Endodermal cell (in vitro differentiated cells): ENCODE measurements around the gene PRPF18. TPM values are rescaled to one million over a fixed set of nuclear protein-coding genes. Genes with fewer than 3 reads are reported as not detected.

ENCODE experiments used
- DNase-seq: peaks from one replicate; pipeline ENCODE4 v3.0.0-alpha.2; 2017
- H3K27ac ChIP-seq: 2 replicates; pipeline ENCODE4 v1.5.1; 2013; ENCODE audit warnings: mild to moderate bottlenecking, low read depth, low read length, moderate library complexity
- H3K27me3 ChIP-seq: 2 replicates; pipeline ENCODE4 v1.6.1; 2013; ENCODE audit warnings: mild to moderate bottlenecking, low read length, moderate library complexity; ENCODE audit not compliant: insufficient read depth, control insufficient read depth, poor library complexity, severe bottlenecking
- H3K36me3 ChIP-seq: 2 replicates; pipeline ENCODE4 v1.7.0; 2013; ENCODE audit warnings: mild to moderate bottlenecking, low read length, moderate library complexity; ENCODE audit not compliant: control insufficient read depth, insufficient read depth
- H3K4me1 ChIP-seq: one replicate; pipeline ENCODE4 v1.7.0; 2013; ENCODE audit warnings: low read length; ENCODE audit not compliant: control insufficient read depth, insufficient read depth
- H3K4me3 ChIP-seq: 2 replicates; pipeline ENCODE4 v1.5.1; 2013; ENCODE audit warnings: mild to moderate bottlenecking, low read length, moderate library complexity
- H3K9ac ChIP-seq: 2 replicates; pipeline ENCODE4 v1.6.1; 2013; ENCODE audit warnings: mild to moderate bottlenecking, low read length, moderate library complexity; ENCODE audit not compliant: poor library complexity, severe bottlenecking; ENCODE audit errors: extremely low read depth
- H3K9me3 ChIP-seq: 2 replicates; pipeline ENCODE4 v1.6.1; 2013; ENCODE audit warnings: mild to moderate bottlenecking, low read length, moderate library complexity; ENCODE audit not compliant: control insufficient read depth
- H3K27ac Mint-ChIP-seq: 2 replicates; pipeline ENCODE4 v1.8.0; 2020; ENCODE audit warnings: mixed read lengths
- H3K27me3 Mint-ChIP-seq: 2 replicates; pipeline ENCODE4 v1.8.0; 2021; ENCODE audit warnings: mild to moderate bottlenecking, mixed read lengths; ENCODE audit not compliant: insufficient read depth
- H3K36me3 Mint-ChIP-seq: 2 replicates; pipeline ENCODE4 v1.8.0; 2020; ENCODE audit warnings: low read depth, mixed read lengths
- H3K4me1 Mint-ChIP-seq: 2 replicates; pipeline ENCODE4 v1.8.0; 2020; ENCODE audit warnings: mixed read lengths
- H3K4me3 Mint-ChIP-seq: 2 replicates; pipeline ENCODE4 v1.8.0; 2020; ENCODE audit warnings: mild to moderate bottlenecking, moderate library complexity, mixed read lengths
- H3K9me3 Mint-ChIP-seq: 2 replicates; pipeline ENCODE4 v1.8.0; 2020; ENCODE audit warnings: mild to moderate bottlenecking, mixed read lengths
- WGBS, 2 experiments: methylation state at CpG; one replicate each; pipeline versions ENCODE4 v1.1.5 to v1.1.7; 2013; ENCODE audit warnings: missing lambda C conversion rate in 2 of 2, mixed read lengths in 1 of 2; ENCODE audit not compliant: insufficient coverage in 1 of 2, insufficient read length in 1 of 2; 5-methylcytosine and 5-hydroxymethylcytosine counted together
- total RNA-seq, 2 donors: library from RNA; stranded (reverse); fragmentation: NEBNext Ultra II Directional in 1 of 2; extraction: Animal tissue kit (Norgen Biotek cat#: 25700) in 1 of 2; gene quantifications; 2 replicates in 1 of 2; 3 replicates in 1 of 2; pipeline ENCODE4 v1.2.1, GENCODE V29; 2021
- TF ChIP-seq, protein P1 (sequence below): fragments of 200-600 bp; sonication (generic); conservative IDR thresholded peaks from 2 replicates; pipeline ENCODE4 v1.5.0; 2021; ENCODE audit warnings: antibody characterized with exemption, mild to moderate bottlenecking

Gene PRPF18
- total RNA-seq, 2 donors from 2014 or later = 19.1 to 20.4 TPM

DNA sequence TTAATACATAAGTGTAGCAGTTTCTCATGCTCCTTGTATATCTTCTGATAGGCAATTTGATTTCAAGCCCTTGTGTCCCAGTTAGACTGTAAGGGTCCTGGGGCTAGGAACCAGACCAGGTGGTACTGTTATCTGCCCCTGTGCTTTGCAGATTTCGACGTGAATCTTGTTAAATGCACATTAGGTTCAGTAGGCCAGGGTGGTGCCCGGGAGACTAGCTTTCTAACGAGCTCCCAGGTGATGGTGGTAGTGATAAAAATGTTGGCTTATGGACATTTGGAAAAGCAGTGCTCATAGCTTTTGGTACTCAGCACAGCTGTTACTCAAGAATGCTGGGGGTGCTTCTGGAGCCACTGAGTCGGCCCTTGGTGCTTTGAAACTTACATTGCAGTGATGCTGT lies 64.2 kb downstream of the PRPF18 start:
- Histone ChIP-seq H3K36me3 (peaks cover 33% of the 10 kb centered on the region), H3K9me3 (no peaks in the 10 kb centered on the region), H3K27ac (no peak overlapping the region), H3K4me1 (no peaks in the 10 kb centered on the region), H3K4me3 (no peak overlapping the region), H3K27me3 (no peaks in the 10 kb centered on the region), H3K9ac (no peak overlapping the region)
- H3K27me3 Mint-ChIP-seq = no peaks in the 10 kb centered on the region
- no peak for DNase-seq
- no peak overlapping the region for H3K27ac Mint-ChIP-seq
- H3K36me3 Mint-ChIP-seq = peaks cover 61% of the 10 kb centered on the region
- H3K9me3 Mint-ChIP-seq = no peaks in the 10 kb centered on the region
- no peak overlapping the region for H3K4me3 Mint-ChIP-seq
- 91 to 94% methylated on average over 5 of the region's 5 CpGs for WGBS, 2 experiments
- peaks cover 16% of the 10 kb centered on the region for H3K4me1 Mint-ChIP-seq
- TF ChIP-seq, protein P1, sequence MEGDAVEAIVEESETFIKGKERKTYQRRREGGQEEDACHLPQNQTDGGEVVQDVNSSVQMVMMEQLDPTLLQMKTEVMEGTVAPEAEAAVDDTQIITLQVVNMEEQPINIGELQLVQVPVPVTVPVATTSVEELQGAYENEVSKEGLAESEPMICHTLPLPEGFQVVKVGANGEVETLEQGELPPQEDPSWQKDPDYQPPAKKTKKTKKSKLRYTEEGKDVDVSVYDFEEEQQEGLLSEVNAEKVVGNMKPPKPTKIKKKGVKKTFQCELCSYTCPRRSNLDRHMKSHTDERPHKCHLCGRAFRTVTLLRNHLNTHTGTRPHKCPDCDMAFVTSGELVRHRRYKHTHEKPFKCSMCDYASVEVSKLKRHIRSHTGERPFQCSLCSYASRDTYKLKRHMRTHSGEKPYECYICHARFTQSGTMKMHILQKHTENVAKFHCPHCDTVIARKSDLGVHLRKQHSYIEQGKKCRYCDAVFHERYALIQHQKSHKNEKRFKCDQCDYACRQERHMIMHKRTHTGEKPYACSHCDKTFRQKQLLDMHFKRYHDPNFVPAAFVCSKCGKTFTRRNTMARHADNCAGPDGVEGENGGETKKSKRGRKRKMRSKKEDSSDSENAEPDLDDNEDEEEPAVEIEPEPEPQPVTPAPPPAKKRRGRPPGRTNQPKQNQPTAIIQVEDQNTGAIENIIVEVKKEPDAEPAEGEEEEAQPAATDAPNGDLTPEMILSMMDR = no peak

DNA sequence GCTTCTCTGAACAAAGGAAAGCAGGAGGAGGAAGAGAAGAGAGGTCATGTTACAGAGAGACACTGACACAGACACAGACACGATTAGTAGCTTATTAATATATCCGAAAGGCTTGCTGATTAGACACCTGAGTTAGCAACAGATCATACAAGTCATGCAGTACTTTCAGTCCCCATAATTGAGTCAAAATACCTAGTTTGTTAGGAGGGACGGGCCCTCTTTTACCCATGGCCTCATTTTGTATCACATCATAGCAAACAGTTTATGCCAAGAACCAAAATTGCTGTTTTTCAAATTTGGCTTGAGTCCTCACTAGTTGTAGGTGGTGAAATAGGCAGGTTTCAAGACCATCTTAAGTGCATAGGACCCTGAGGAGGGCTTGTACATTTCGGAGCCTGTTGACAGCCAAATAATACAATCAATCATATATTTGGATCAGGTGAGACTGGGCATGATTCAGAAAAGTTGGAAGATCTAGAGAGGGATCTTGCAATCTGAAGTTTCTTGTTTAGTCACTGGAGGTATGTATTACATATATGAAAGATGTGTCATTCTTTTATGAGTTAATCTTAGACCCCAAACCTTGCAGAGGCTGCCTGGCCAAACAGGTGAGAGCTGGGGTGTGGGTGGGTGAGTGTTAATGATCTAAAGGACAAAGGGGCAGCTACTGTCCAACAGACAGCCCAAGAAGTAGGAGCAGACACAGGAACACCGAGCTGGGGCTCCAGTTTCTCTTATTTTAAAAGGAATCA lies 65.4 kb downstream of the PRPF18 start:
- Mint-ChIP-seq H3K36me3 (peaks cover 56% of the 10 kb centered on the region), H3K27me3 (no peaks in the 10 kb centered on the region), H3K27ac (no peak overlapping the region), H3K4me1 (peaks cover 16% of the 10 kb centered on the region), H3K9me3 (no peaks in the 10 kb centered on the region), H3K4me3 (no peak overlapping the region)
- H3K36me3 ChIP-seq = peaks cover 26% of the 10 kb centered on the region
- no peak for DNase-seq
- no peak overlapping the region for H3K9ac ChIP-seq
- no peaks in the 10 kb centered on the region for H3K4me1 ChIP-seq
- TF ChIP-seq, protein P1 = no peak
- H3K4me3 ChIP-seq = no peak overlapping the region
- 90 to 91% methylated on average over 4 to 5 of the region's 5 CpGs for WGBS, 2 experiments
- H3K27ac ChIP-seq = no peak overlapping the region
- no peaks in the 10 kb centered on the region for H3K9me3 ChIP-seq
- no peaks in the 10 kb centered on the region for H3K27me3 ChIP-seq

DNA sequence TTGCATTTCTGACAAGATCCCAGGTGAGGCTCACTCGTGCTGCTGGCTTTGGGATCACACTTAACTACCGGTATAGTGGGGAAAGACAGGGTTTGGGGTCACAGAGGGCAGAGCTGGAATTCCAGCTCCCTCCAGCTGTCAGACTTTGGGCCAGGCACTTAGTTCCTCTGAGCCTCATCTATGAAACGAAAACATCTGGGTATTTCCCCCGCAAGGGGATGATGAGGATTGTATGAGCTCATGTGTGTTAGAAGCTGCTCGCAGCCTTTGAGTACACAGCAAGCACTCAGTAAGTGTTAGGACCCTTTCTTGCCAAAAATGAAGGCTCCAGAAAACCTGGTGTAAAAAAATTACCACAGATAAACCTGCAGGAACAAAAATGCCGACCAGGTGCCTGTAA lies 66.1 kb downstream of the PRPF18 start:
- Mint-ChIP-seq H3K27ac (no peak overlapping the region), H3K4me3 (no peak overlapping the region), H3K4me1 (peaks cover 16% of the 10 kb centered on the region), H3K9me3 (no peaks in the 10 kb centered on the region), H3K36me3 (peaks cover 52% of the 10 kb centered on the region), H3K27me3 (no peaks in the 10 kb centered on the region)
- no peak for DNase-seq
- no peak overlapping the region for H3K9ac ChIP-seq
- TF ChIP-seq, protein P1 = no peak
- no peak overlapping the region for H3K4me3 ChIP-seq
- no peaks in the 10 kb centered on the region for H3K4me1 ChIP-seq
- H3K27me3 ChIP-seq = no peaks in the 10 kb centered on the region
- H3K36me3 ChIP-seq = peaks cover 25% of the 10 kb centered on the region
- H3K27ac ChIP-seq = no peak overlapping the region
- 87 to 94% methylated on average over 4 to 6 of the region's 6 CpGs for WGBS, 2 experiments
- no peaks in the 10 kb centered on the region for H3K9me3 ChIP-seq
